Activated CD8-positive, alpha-beta memory T cell treated with anti-CD3 and anti-CD28 coated beads for 36 hours (primary cell): ENCODE results near the gene SIRT7. TPM values are rescaled to one million over a fixed set of nuclear protein-coding genes. Genes with fewer than 3 reads are reported as not detected.

ENCODE experiments used
- CTCF ChIA-PET: fragments of 350-600 bp; sonication (Branson Sonifier 250); formaldehyde crosslinking; loops from one replicate; lab custom pipeline; 2021; ENCODE audit warnings: antibody characterized with exemption; lab: Charles Lee
- POLR2A ChIA-PET: fragments of 350-600 bp; sonication (Branson Sonifier 250); formaldehyde crosslinking; loops from one replicate; lab custom pipeline; 2021; ENCODE audit warnings: antibody characterized with exemption; lab: Charles Lee
- total RNA-seq, 2 experiments: library from RNA; stranded (reverse); gene quantifications; one replicate each; pipeline ENCODE4 v1.2.3, GENCODE V29; 2021

Gene SIRT7
- total RNA-seq, 2 experiments from 2014 or later, result 37.1 to 39.7 TPM

- POLR2A ChIA-PET, result no interaction called here
- CTCF ChIA-PET, result no interaction called here
These were observed 29.6 kb downstream of the SIRT7 start for GRCh38 chr17:81888105-81888987.

DNA sequence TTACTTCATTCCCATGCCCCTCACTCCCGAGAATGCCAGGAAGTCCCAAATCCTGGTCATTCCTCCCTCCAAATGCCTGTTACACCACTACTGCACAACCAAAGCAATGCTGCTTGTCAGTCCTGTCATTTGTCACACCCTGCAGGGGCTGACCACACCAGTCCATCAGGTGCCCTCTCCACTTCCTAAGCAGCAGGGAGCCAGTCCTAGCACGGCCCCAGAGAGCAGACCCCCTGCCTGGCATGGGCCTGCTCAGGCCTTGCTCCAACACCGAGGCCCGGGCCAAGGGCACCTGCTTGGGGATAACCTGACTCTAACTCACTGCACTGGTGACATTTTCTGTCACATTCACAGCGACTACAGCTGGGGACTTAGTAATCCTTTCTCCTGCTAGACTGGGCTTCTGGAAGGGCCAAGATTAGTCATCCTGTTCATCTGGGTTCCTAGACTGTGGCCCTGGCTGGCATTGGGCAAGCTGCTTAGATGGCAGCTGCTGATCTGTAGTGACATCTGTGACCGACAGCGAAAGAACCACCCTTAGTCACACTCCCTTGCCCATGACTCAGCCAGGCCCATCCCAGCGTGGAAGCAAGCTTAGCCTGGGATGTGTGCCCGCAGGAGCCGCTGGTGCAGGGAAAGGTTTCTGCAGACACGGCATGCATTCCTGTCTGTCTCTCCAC lies 32.0 kb downstream of the SIRT7 start:
- ChIA-PET POLR2A (no interaction called here), CTCF (no interaction called here)

GRCh38 chr17:81885454-81885853 lies 32.5 kb downstream of the SIRT7 start:
- ChIA-PET CTCF (interaction anchor here (0.6 kb wide), 1 partner anchor 29 kb away, joined by 3 read pairs; no protein-coding TSS in a partner anchor), POLR2A (interaction anchor here (1.4 kb wide), 1 partner anchor 15 kb away, joined by 3 read pairs; the partner anchor contains the start of gene ARHGDIA)

- CTCF ChIA-PET, result interaction anchor here (0.6 kb wide), 1 partner anchor 29 kb away, joined by 3 read pairs; no protein-coding TSS in a partner anchor
- POLR2A ChIA-PET, result interaction anchor here (1.4 kb wide), 1 partner anchor 14 kb away, joined by 3 read pairs; the partner anchor contains the start of gene ARHGDIA
These were observed 33.0 kb downstream of the SIRT7 start for GRCh38 chr17:81884968-81885367.

- ChIA-PET POLR2A (interaction anchor here (1.4 kb wide), 1 partner anchor 14 kb away, joined by 3 read pairs; the partner anchor contains the start of gene ARHGDIA), CTCF (interaction anchor here (1.8 kb wide), 1 partner anchor 14 kb away, joined by 4 read pairs; no protein-coding TSS in a partner anchor)
These were observed 33.5 kb downstream of the SIRT7 start for GRCh38 chr17:81884520-81884919.

- ChIA-PET CTCF (no interaction called here), POLR2A (interaction anchor here (1.1 kb wide), 1 partner anchor 174 kb away, joined by 3 read pairs; no protein-coding TSS in a partner anchor)
These were observed 38.9 kb downstream of the SIRT7 start for GRCh38 chr17:81879121-81879520.

DNA sequence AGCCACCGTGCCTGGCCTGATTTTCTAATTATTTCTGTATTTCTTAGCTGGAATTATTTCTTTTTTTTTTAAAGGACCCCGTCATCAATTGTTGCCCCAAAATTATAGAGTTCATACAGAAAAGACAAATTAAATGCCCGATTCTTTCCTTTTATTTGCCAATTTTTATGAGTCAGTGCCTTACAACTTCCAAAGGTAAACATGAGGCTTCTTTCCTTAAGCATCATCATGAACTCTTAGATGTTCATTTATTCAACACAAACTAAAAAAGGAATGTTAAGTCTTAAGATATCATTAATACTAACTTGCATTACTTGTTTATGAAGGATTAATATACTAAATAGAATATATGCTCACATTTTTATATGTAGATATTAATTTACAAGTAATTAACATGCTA lies 39.7 kb downstream of the SIRT7 start:
- POLR2A ChIA-PET, result interaction anchor here (1.0 kb wide), 1 partner anchor 9 kb away, joined by 11 read pairs; no protein-coding TSS in a partner anchor
- CTCF ChIA-PET, result no interaction called here

GRCh38 chr17:81877569-81877968 lies 40.4 kb downstream of the SIRT7 start:
- ChIA-PET CTCF (no interaction called here), POLR2A (interaction anchor here (1.0 kb wide), 1 partner anchor 8 kb away, joined by 11 read pairs; no protein-coding TSS in a partner anchor)

GRCh38 chr17:81871387-81872230 lies 46.4 kb downstream of the SIRT7 start:
- CTCF ChIA-PET, result interaction anchor here (1.0 to 1.3 kb wide), 3 partner anchors 10 to 161 kb away, joined by 3 read pairs; no protein-coding TSS in a partner anchor
- POLR2A ChIA-PET, result interaction anchor here (0.7 to 3.3 kb wide), 7 partner anchors 11 to 659 kb away, joined by 3 to 28 read pairs (median 5); partner anchors contain the start of genes ALYREF, ANAPC11, MCRIP1 and MRPL12

GRCh38 chr17:81870981-81871386 lies 47.0 kb downstream of the SIRT7 start, which contains the start of gene ARHGDIA:
Gene ARHGDIA, minus strand, starts transcription at chr17:81871337. Its CDS starts 1,407 bp downstream, at chr17:81869930.
- ChIA-PET POLR2A (interaction anchor here (1.0 to 3.3 kb wide), 4 partner anchors 10 to 55 kb away, joined by 3 to 28 read pairs (median 12); partner anchors contain the start of genes MCRIP1 and P4HB), CTCF (interaction anchor here (1.0 to 1.3 kb wide), 2 partner anchors 9 to 151 kb away, joined by 3 read pairs; no protein-coding TSS in a partner anchor)

- ChIA-PET CTCF (interaction anchor here (0.6 to 2.3 kb wide), 7 partner anchors 8 to 167 kb away, joined by 3 to 9 read pairs (median 4); partner anchors contain the start of genes MAFG and MRPL12), POLR2A (interaction anchor here (0.5 to 3.3 kb wide), 6 partner anchors 9 to 196 kb away, joined by 3 to 28 read pairs (median 4); partner anchors contain the start of genes MCRIP1 and P4HB)
These were observed 47.6 kb downstream of the SIRT7 start for GRCh38 chr17:81870131-81870980.

DNA sequence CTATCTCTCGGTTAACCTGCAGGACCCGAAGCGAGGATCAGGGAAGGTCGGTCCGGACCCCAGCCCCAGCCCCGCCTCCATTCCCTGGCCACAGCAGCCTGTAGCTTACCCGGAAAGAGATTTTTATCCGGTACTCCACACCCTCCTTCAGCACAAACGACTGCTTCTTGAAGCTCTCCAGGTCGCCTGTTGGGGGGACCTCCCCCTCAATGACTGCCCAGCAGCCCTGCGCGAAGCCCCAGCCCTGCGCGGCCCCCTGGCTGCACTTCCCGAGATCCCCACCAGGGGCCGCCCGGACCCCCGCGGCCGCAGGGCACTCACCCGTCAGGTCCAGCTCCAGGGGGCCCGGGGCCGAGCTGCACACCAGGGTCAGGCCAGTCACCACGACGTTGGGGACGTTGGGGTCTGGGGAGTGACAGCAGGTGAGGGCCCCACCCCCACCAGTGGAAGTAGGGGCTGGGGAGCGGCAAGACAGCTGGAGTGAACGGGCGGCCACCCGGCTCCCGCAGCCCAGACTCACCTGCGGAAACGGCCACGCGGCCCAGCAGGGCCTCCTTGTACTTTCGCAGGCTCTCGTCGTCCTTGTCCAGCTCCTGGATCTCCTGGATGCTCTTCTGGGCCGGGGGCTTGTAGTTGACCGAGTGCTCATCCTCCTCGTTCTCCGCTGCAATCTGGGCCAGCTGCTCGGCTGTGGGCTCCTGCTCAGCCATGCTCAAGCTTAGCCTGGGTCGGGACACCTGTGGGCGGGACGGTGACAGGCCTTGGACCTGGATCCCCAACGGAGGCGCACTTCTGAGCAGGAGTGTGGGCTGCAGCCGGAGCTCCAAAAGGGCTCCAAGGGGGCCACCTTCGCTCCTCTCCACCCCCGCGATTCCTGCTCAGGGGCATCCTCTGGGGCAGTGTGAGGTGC lies 48.5 kb downstream of the SIRT7 start:
- POLR2A ChIA-PET, result interaction anchor here (0.5 to 3.3 kb wide), 8 partner anchors 8 to 197 kb away, joined by 3 to 28 read pairs (median 4); partner anchors contain the start of genes MCRIP1 and P4HB

DNA sequence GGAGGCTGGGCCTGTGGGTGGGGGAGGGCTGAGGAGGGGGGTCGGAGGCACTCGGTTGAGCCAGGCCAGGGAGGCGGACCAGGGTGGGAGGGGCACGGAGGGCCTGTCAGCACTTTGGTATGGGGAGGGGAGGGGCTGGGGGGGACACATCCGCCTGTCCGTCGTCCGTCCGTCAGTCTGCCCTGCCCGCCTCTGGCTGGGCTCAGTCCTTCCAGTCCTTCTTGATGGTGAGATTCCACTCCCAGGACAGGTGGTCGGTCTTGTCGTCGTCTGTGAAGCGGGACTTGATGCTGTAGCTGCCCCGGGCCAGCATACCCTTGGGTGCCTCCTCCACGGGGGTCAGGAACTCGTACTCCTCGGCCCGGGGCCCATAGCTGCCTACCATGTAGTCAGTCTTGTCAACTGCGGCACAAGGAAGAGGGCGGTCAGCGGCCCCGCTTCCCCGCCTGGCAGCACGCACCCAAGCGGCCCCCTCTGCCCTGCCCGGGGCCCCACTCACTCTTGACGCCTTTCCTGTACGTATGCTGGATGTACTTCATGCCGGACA lies 49.2 kb downstream of the SIRT7 start:
- CTCF ChIA-PET, result interaction anchor here (1.0 to 2.3 kb wide), 3 partner anchors 26 to 166 kb away, joined by 3 to 9 read pairs (median 9); partner anchors contain the start of genes MAFG and MRPL12
- POLR2A ChIA-PET, result interaction anchor here (0.6 to 2.7 kb wide), 4 partner anchors 8 to 142 kb away, joined by 3 to 28 read pairs (median 8); partner anchors contain the start of gene P4HB

More for the DNA sequence above, 48.5 kb downstream of the SIRT7 start:
- CTCF ChIA-PET, result interaction anchor here (0.6 to 2.3 kb wide), 7 partner anchors 14 to 166 kb away, joined by 3 to 9 read pairs (median 4); partner anchors contain the start of genes MAFG and MRPL12

DNA sequence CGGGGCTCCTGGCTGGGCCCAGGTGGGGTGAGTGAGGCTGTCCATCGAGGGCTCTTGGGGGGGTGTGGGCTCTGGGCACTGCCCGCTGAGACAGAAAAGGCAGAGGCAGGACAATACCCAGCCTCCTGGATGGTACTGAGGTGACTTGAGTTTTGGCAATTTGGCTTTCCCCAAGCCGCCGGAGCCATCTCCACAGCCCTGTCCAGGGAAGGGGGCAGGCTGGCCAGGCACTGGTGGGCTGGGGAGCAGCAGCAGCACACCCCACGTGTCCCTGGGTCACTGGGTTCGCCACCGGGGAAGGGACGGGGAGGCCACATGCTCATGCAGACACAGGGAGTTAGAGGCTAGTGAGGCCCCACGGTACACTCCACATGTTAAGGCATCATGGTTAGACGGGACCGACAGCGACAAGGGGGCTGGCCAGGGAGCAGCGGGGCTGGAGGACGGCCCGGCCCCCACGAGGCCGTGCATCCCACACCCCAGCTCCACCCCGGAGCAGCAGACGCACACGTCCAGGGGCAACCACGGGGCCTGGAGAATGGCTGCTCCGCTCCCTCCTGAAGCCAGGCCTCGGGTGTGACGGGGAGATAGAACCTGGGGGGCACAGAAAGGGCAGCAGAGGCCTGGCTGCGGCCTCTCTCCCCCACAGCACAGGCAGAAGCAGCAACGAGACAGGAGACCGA lies 49.8 kb downstream of the SIRT7 start:
- ChIA-PET CTCF (interaction anchor here (2.1 to 2.3 kb wide), 2 partner anchors 60 to 165 kb away, joined by 9 read pairs; partner anchors contain the start of genes MAFG and MRPL12), POLR2A (interaction anchor here (0.6 kb wide), 2 partner anchors 152 to 184 kb away, joined by 3 to 5 read pairs; no protein-coding TSS in a partner anchor)
